ENCODE measurements around the gene SLAMF8. TPM values are rescaled to one million over a fixed set of nuclear protein-coding genes. Genes with fewer than 3 reads are reported as not detected.

SLAMF8 gene
- total and polyA plus RNA-seq, 2 donors (not counting 1 experiment from before 2014, with no cell fraction given), result 0.54 TPM; not detected in 1

DNA sequence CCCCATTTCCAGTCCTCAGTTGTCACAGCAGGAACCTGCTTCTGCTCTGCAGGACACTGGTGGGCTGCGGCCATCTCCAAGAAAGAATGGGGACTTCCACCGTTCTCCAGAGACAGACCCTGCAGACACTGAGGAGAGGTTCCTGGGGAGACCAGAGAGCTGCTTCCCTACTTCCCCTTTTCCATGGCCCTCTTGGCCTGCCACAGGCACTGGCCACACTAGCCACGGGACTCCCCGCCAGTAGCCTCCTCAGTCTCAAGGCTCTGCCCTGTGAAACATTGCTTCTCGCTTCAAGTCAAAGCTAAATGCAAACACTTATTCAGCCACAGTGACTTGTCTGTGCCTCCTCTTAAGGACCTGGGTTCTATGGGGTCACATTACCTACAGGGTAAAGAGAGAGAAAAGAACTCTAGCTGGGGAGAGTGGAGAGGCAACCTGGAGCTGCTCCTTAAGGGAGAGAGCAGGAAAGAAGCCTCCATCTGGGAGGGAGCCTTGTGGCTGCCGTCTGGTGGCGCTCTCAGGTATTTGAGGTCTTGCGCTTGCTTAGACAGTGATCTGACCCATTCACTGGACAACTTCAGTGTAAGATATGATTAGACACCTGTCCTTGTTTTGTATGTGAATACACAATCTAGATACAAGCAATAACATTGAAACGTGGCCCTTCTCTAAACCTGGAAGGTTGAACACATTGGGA lies 5.4 kb upstream of the SLAMF8 start:
- ATAC-seq (ENCODE audit: low read depth), result no peak
- no peak overlapping the region for H3K4me2 ChIP-seq (replicated peaks; ENCODE audit: low read depth, low read length, poor library complexity, severe bottlenecking)
- peaks cover 0 to 6% (median 0%) of the 10 kb centered on the region in 4 experiments for H3K27me3 ChIP-seq (replicated peaks in 1 of 4; ENCODE audit: control extremely low read depth in 1 of 4, control insufficient read depth in 3 of 4, insufficient read depth in 4 of 4, low read length in 3 of 4)
- no peaks in the 10 kb centered on the region for H3K79me2 ChIP-seq (ENCODE audit: control insufficient read depth, insufficient read depth, low read length)
- no peak overlapping the region for H2AFZ ChIP-seq (ENCODE audit: insufficient read depth, low read depth, low read length, poor library complexity, severe bottlenecking)
- intact Hi-C loops (cut with micrococcal nuclease), result no loop called here
- no peak overlapping the region for H3K27ac ChIP-seq (ENCODE audit: low read length in 2 of 2)
- H3K4me3 ChIP-seq (ENCODE audit: control extremely low read depth in 1 of 5, extremely low read depth in 1 of 5, insufficient read depth in 1 of 5, low read depth in 2 of 5, low read length in 4 of 5), result no peak overlapping the region
- no peaks in the 10 kb centered on the region for H3K36me3 ChIP-seq (replicated peaks in 1 of 2; ENCODE audit: control extremely low read depth in 1 of 2, control insufficient read depth in 1 of 2, extremely low read depth in 1 of 2, insufficient read depth in 2 of 2, low read length in 1 of 2)
- CTCF ChIA-PET, result interaction anchor here (0.5 to 4.4 kb wide), 13 partner anchors 9 to 185 kb away, joined by 3 to 26 read pairs (median 4); partner anchors contain the start of gene FCRL6
- TF ChIP-seq, protein P1, sequence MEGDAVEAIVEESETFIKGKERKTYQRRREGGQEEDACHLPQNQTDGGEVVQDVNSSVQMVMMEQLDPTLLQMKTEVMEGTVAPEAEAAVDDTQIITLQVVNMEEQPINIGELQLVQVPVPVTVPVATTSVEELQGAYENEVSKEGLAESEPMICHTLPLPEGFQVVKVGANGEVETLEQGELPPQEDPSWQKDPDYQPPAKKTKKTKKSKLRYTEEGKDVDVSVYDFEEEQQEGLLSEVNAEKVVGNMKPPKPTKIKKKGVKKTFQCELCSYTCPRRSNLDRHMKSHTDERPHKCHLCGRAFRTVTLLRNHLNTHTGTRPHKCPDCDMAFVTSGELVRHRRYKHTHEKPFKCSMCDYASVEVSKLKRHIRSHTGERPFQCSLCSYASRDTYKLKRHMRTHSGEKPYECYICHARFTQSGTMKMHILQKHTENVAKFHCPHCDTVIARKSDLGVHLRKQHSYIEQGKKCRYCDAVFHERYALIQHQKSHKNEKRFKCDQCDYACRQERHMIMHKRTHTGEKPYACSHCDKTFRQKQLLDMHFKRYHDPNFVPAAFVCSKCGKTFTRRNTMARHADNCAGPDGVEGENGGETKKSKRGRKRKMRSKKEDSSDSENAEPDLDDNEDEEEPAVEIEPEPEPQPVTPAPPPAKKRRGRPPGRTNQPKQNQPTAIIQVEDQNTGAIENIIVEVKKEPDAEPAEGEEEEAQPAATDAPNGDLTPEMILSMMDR (IDR thresholded peaks at IDR 0.05), result peak; percentile 69
- no peak for TF ChIP-seq EZH2 (IDR thresholded peaks at IDR 0.05; ENCODE audit: borderline replicate concordance, insufficient read depth, low read depth, low read length, poor library complexity, severe bottlenecking)
- H3K9me3 ChIP-seq (ENCODE audit: control extremely low read depth in 1 of 3, control insufficient read depth in 2 of 3, insufficient read depth in 1 of 3, low read length in 2 of 3), result no peaks in the 10 kb centered on the region
- Mint-ChIP-seq H3K4me1 (peaks cover 4% of the 10 kb centered on the region), H3K27ac (no peak overlapping the region), H3K9me3 (ENCODE audit: insufficient read depth) (no peaks in the 10 kb centered on the region), H3K27me3 (peaks cover 52% of the 10 kb centered on the region), H3K4me3 (no peak overlapping the region)
- WGBS (ENCODE audit: insufficient coverage), result 93% methylated on average over 5 of the region's 9 CpGs
- H3K9ac ChIP-seq (ENCODE audit: low read length), result no peak overlapping the region
- no peaks in the 10 kb centered on the region for H4K20me1 ChIP-seq (ENCODE audit: control insufficient read depth, insufficient read depth, low read length, poor library complexity, severe bottlenecking)
- peaks cover under 1 to 3% of the 10 kb centered on the region in 2 donors for H3K4me1 ChIP-seq (ENCODE audit: control insufficient read depth in 2 of 2, insufficient read depth in 2 of 2, low read length in 2 of 2)
- peak; percentile 52 for DNase-seq
- POLR2A ChIA-PET, result no interaction called here

GRCh38 chr1:159823406-159823805 lies 3.3 kb upstream of the SLAMF8 start:
- Mint-ChIP-seq H3K4me1 (peaks cover 11% of the 10 kb centered on the region), H3K27me3 (peaks cover 47% of the 10 kb centered on the region), H3K9me3 (ENCODE audit: insufficient read depth) (no peaks in the 10 kb centered on the region), H3K27ac (no peak overlapping the region), H3K4me3 (no peak overlapping the region)
- ATAC-seq (ENCODE audit: low read depth) (no peak), DNase-seq (no peak)
- Histone ChIP-seq H3K27ac (ENCODE audit: low read length in 2 of 2) (no peak overlapping the region), H2AFZ (ENCODE audit: insufficient read depth, low read depth, low read length, poor library complexity, severe bottlenecking) (no peak overlapping the region), H3K4me3 (ENCODE audit: control extremely low read depth in 1 of 5, extremely low read depth in 1 of 5, insufficient read depth in 1 of 5, low read depth in 2 of 5, low read length in 4 of 5) (no peak overlapping the region), H4K20me1 (ENCODE audit: control insufficient read depth, insufficient read depth, low read length, poor library complexity, severe bottlenecking) (no peaks in the 10 kb centered on the region), H3K36me3 (replicated peaks in 1 of 2; ENCODE audit: control extremely low read depth in 1 of 2, control insufficient read depth in 1 of 2, extremely low read depth in 1 of 2, insufficient read depth in 2 of 2, low read length in 1 of 2) (no peaks in the 10 kb centered on the region), H3K79me2 (ENCODE audit: control insufficient read depth, insufficient read depth, low read length) (no peaks in the 10 kb centered on the region), H3K27me3 (replicated peaks in 1 of 4; ENCODE audit: control extremely low read depth in 1 of 4, control insufficient read depth in 3 of 4, insufficient read depth in 4 of 4, low read length in 3 of 4) (peaks cover 0 to 7% (median under 1%) of the 10 kb centered on the region in 4 experiments), H3K9ac (ENCODE audit: low read length) (no peak overlapping the region), H3K9me3 (ENCODE audit: control extremely low read depth in 1 of 3, control insufficient read depth in 2 of 3, insufficient read depth in 1 of 3, low read length in 2 of 3) (peaks cover 0 to 6% (median 0%) of the 10 kb centered on the region in 3 donors), H3K4me1 (ENCODE audit: control insufficient read depth in 2 of 2, insufficient read depth in 2 of 2, low read length in 2 of 2) (peaks cover 3 to 17% of the 10 kb centered on the region in 2 donors), H3K4me2 (replicated peaks; ENCODE audit: low read depth, low read length, poor library complexity, severe bottlenecking) (no peak overlapping the region)
- ChIA-PET CTCF (interaction anchor here (4.4 kb wide), 1 partner anchor 183 kb away, joined by 26 read pairs; no protein-coding TSS in a partner anchor), POLR2A (no interaction called here)
- TF ChIP-seq, protein P1 (IDR thresholded peaks at IDR 0.05), result no peak
- no peak for TF ChIP-seq EZH2 (IDR thresholded peaks at IDR 0.05; ENCODE audit: borderline replicate concordance, insufficient read depth, low read depth, low read length, poor library complexity, severe bottlenecking)
- 100% methylated on average over 2 of the region's 7 CpGs for WGBS (ENCODE audit: insufficient coverage)
- intact Hi-C loops (cut with micrococcal nuclease), result no loop called here
